CD4-positive, alpha-beta T cell treated with Interleukin-6 at 100 ng/mL for 8 hours (primary cell): Measurements from ENCODE around the gene PPP4R3A.
"Not testable (repeated sequence)": the region's sequence is repeated elsewhere in the genome, so short reads cannot be mapped to it uniquely, and the experiment has no call there.

Experiments used
- DNase-seq: peaks from one replicate; pipeline ENCODE4 v3.0.0-alpha.2; 2020; ENCODE audit warnings: mixed read lengths, low spot score

The PPP4R3A gene

DNA sequence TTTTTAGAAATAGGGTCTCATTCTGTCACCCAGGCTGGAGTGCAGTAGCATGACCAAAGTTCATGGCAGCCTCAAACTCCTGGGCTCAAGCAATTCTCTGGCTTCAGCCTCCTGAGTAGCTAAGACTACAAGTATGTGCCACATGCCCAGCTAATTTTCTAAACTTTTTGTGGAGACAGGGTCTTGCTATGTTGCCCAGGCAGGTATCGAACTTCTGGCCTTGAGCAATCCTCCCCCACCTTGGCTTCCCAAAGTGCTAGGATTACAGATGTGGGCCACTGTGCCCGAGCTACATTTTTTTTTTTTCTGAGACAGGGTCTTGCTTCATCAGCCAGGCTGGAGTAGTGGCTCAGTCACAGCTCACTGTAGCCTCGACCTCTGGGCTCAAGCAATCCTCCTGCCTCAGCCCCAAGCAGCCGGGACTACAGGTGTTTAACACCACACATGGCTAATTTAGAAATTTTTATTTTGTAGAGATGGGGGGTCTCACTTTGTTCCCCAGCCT is 7.1 kb downstream of the PPP4R3A start:
- DNase-seq: no peak

DNA sequence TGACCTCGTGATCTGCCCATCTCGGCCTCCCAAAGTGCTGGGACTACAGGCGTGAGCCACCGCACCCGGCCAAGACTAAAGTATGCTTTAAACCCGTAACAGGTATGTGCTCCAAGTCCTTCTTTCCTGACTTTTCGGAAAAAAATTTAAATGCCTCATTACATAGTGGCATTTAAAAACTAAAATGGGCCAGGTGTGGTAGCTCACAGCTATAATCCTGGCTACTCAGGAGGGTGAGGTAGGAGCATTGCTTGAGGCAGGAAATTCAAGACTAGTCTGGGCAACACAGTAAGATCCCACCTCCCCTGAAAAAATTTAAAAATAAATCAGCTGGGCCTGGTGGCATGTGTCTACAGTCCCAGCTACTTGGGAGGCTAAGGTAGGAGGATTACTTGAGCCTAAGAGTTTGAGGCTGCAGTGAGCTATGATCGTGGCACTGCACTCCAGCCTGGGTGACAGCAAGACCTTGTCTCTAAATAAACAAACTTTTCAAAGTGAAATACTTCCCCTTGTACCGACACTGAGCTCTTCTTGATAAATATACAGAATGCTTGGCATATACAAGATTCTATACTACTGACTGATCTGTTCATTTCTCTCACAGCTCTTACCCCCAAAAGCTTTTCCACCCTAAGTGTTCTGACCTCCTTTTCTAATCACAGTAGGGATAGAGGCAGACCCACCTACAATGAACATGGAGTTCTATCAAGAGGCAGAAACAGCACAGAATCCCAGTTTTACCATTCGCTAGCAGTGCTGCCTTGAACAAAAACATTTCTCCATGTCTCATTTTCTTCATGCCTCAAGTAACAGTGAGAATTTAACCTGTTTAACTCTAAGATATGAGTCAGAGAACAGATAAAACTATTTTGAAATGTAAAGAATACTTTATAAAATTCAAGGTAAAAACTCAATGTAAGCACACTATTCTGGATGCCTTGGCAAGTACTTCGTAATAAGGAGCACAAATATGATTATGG is 7.9 kb downstream of the PPP4R3A start:
- no peak for DNase-seq

DNA sequence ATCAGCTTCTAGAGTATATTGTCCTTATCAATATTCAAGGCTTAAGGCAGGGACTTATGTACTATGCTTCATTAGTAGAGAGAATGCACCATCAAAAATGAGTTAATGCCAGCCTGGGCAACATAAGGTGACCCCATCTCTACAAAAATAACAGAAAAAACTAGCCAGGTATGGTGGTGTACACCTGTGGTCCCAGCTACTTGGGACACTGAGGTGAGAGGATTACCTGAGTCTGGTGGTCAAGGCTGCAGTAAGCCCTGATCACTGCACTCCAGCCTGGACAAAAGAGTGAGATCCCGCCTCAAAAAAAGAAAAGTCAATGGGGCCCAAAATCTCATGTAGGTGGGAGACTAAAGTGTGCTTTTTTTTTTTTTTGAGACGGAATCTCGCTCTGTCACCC is 8.8 kb downstream of the PPP4R3A start:
- DNase-seq: no peak

DNA sequence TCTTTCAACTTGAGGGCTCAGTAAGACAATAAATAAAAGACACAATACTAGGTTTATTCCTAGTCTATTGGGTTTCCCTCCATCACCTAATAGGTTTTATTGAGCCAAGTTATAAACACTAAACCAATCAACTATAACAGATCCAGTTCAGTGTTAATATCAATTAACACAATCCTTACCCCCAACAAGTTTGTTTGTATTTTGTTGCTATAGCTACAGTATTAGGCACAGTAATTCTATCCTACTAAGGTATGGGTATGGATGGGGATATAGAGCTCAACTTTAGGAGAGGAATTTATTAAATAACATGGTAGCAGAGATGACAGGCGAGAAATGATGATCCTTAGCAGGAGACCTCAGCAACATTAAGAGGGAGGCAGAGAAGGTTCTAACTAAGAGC is 13.3 kb downstream of the PPP4R3A start:
- no peak for DNase-seq

DNA sequence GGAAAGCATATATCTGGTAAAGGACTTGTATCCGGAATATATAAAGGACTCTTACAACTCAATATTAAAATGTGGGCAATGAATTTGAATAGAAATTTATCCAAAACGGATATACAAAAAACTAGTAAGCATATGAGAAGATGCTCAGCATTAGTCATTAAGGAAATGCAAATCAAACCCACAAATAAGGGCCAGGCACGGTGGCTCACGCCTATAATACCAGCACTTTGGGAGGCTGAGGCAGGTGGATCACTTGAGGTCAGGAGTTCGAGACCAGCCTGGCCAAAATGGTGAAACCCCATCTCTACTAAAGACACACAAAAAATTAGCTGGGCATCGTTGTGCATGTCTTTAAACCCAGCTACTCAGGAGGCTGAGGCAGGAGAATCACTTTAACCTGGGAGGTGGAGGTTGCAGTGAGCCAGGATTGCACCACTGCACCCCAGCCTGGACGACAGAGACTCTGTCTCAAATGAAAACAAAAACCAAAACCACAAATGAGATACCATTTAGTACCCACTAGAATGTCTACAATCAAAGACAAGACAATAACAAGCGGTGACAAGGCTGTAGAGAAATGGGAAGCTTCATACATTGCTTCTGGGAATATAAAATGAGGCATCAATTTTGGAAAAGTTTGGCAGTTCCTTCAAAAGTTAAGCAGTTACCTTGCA is 15.6 kb downstream of the PPP4R3A start:
- DNase-seq: not testable (repeated sequence)

DNA sequence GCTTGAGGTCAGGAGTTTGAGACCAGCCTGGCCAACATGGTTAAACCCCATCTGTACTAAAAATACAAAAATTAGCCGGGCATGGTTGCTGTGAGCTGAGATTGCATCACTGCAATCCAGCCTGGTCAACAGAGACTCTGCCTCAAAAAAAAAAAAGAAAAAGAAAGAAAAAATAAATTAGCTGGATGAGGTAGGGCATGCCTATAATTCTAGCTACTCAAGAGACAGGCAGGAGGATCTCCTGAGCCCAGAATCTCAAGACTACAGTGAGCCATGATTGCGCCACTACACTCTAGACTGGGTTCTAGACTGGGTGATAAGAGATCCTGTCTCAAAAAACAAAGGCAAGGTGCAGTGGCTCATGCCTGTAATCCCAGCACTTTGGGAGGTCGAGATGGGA is 16.9 kb downstream of the PPP4R3A start:
- DNase-seq: no peak

DNA sequence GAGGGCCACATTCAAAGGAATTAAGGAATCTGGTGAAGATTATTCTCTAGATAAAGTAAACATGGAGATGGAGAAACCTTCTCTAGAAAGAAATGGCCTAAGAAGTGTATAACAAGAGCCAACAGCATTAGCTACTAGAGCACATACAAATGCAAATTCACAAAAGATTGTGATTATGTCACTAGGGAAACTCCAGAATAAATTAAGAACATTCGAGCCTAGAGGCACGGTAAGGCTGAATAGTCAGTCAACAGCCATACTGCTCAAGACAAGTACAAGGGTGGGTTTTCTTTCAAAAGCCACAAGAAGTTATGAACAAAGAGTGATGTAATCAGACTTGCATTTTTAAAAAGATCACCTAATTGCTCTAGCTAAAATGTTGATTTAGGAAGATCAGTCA is 25.4 kb downstream of the PPP4R3A start:
- DNase-seq: no peak

DNA sequence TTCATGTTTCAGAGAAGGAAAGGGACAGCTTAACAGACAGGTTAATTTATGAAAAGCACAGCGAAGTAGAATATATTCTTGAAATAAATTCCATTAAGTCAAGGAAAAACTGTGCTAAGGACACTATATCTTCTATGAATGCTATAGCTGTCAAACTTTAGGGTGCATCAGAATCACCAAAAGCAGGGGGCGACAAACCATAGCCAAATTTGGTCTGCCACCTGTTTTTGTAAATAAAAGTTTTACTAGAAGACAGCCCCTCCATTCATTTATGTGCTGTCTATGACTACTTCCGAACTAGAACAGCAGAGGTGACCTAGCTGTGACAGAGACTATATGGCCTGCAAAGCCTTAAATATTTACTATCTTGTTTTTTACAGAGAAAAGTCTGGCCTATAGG is 25.9 kb downstream of the PPP4R3A start:
- DNase-seq: no peak

DNA sequence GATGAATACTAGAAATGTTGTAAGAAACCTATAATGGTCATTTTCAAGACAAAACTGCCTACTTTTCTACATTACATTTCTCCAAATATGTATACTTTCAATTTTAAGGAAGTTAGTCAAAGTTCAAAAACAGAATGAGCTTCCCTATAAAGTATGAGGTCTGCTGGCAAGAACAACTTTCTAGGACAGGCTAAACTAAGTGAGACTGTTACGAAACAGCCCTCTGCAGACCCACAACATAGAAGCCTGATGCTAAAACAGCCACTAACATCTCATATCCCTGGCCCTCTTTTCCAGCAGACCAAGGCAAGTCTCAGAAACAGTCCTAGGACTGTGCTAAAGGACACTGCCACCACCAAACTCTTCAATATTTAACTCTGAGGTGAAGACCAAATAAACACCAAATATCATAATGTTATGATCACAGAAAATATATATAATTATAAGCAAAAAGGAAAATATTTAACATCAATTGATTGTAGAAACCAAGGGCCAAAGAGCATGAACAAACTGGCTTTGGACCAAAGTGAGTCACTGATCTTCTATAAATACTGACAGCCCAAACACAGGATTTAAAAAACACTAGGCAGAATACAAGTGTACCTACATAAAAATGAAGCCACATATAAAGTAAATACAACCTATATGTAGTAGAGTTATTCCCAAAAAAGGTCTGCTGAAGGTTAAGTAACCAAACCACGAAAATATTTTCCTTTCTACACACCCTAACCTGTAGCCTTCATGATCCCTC is 27.7 kb downstream of the PPP4R3A start:
- no peak for DNase-seq

DNA sequence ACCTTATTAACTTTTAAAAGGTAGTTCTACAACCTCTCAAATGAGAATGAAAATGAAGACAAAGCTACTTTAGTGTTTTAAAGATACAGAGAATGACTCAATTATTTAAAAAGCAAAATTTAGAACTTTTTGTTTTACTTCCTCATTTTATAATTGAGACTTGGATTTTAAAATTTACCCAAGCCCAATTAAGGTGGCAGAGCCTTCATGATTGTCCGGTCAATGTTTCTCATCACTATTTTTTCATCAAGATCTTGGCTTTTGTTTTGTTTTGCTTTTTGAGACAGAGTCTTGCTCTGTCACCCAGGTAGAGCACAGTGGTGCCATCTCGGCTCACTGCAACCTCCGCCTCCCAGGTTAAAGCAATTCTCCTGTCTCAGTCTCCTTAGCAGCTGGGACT is 32.7 kb downstream of the PPP4R3A start:
- DNase-seq: no peak

DNA sequence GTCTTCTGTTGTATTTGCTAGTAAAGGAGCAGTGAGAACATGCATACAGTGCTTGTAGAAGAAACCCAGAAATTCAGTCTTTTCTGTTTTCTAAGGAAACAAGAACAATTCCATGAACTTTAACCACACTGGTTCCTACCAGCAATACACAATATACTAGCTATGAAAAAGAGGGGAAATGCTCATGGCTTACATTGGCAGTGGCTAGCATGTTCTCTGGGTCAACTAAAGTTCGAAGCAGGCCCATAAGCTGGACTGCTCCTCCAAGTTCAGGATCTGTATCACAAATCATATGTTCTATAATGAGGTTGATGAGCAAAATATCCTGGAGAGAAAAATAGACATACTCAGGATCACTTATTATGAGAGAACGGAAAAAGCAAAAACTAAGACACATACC is 37.1 kb downstream of the PPP4R3A start:
- DNase-seq: no peak

DNA sequence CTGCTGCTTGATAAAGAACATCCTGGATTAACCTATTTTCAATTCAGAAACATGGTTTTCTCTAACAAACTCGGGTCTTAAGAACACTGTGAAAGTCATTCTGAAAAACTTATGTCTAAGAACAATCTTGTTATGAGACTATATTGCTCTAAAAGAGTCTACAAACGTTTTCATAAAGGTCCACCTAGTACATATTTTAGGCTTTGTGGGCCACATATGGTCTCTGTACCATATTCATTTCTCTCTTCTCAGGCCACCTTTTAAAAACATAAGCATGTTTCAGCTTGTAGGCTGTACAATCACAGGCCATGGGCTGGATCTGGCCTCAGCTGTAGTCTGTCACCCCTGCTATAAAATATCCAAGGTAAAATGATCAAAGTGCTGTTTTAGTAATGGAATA is 39.9 kb downstream of the PPP4R3A start:
- no peak for DNase-seq

DNA sequence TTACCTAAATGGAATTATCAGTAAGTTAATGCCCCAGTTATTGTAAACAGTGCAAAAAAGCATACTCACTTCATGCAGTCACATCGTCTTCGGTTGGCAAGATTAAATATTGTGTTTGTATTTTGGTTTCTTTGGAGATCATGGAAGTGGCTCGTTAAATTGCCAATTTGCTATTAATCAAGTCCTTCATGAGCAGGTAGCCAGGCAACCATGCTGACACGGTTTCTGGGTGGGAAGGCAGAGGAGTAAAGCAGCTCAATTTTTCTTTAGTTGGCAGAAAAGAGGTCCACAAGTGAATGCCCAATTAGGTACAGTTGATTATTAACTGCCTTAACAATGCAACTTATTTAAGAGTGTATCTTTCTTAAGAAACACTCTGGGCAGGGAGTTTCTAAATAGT is 43.9 kb downstream of the PPP4R3A start:
- no peak for DNase-seq

DNA sequence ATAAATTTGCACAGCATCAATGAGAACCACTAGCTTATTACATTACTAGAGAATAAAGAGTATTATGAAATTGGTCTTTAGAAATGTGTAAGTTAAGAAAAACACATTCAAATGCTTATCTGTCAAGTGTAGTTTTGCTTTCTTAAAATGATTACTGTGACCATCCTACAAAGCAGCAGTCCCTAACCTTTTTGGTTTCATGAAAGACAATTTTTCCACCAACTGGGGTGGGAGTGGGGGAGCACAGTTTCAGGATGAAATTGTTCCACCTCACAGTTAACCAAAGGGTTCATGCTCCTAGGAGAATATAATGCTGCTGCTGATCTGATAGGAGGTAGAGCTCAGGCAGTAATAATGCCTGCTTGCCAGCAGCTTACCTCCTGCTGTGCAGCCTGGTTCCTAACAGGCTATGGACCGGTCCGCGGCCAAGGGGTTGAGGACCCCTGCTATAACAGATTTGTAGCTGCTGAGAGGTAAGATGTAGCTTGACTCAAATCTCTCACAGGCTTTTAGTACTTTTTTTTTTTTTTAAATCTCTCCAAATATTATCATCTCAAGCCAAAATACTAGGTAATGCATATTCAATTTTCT is 45.4 kb downstream of the PPP4R3A start:
- no peak for DNase-seq

DNA sequence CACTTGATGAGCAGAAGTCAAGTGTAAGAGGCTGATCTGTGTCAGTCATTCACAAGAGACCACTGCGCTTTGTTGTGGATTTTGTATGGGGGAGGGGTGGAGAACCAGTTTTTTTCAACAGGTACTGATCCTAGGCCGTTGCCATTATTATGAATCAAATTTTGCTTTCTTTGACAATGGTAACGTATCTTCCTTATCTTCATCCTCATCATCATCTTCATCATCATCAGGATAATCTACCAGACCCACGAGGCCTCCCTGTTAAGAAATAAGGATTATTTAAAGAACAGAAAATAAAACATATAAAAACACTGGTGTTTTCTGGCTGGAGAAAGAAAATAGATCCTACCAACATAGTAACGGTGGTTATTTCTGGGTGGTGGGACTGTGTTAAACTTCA is 51.5 kb downstream of the PPP4R3A start:
- DNase-seq: no peak

DNA sequence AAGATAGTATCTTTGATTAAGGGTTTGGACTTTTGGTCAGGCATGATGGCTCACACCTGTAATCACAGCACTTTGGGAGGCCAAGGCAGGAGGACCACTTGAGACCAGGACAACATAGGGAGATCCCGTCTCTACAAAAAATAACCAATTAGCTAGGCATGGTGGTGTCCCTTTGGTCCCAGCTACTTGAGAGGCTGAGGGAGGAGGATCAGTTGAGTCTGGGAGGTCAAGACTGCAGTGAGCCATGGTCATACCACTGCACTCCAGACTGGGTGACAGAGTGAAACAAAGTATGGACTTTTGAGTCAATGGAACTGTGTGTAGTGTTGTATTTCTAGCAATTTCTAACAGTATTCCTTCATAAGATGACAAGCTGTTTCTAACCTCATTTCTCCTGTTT is 53.8 kb downstream of the PPP4R3A start:
- DNase-seq: no peak

DNA sequence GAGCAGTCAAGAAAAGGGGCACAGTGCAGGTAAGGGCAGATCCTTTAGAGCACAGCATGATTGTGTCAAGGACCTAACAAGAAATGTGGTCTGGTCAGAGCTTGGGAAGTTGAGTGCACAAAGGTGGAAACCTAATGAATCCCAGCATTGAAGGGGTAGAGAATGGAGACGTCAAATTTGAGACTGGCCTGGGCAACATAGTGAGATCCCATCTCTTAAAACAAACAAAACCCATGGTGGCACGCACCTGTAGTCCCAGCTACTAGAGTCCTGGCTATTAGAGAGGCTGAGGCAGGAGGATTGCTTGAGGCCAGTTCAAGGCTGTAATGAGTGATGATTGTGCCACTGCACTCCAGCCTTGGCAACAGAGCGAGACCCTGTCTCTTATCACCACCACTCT is 55.5 kb downstream of the PPP4R3A start:
- DNase-seq: no peak

DNA sequence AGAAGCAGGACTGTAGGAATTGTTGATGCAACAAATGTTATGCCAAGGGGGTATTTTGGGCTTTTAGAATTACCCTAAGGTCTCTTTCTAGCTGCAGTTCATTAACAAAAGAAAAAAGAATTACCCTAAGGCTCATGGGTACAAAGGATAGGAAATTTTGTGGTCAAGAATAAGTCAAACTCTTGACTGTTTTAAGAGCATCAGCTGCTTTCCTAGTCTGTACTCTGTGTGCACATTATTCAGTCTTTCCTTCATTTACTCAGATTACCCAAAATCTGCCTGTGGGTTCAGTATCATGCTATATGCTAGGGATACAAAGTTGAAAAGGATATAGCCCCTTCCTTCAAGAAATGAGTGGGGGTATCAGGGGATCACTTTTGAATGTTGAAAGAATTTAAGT is 56.0 kb downstream of the PPP4R3A start:
- no peak for DNase-seq

DNA sequence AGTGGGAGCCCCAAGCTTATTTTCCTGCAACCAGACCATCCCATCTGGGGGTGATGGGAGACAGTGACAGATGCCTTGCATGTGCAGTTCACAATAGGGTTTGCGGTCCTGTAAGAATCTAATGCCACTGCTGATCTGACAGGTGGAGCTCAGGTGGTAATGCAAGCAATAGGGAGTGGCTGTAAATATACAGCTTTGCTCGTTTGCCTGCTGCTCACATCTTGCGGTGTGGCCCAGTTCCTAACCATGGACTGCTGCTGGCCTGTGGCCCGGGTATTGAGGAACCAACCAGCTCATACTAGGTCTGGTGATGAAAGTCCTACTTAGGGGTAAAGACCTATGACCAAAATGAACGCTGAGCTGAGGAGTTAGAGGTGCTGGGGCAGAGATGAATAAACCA is 56.4 kb downstream of the PPP4R3A start:
- no peak for DNase-seq

DNA sequence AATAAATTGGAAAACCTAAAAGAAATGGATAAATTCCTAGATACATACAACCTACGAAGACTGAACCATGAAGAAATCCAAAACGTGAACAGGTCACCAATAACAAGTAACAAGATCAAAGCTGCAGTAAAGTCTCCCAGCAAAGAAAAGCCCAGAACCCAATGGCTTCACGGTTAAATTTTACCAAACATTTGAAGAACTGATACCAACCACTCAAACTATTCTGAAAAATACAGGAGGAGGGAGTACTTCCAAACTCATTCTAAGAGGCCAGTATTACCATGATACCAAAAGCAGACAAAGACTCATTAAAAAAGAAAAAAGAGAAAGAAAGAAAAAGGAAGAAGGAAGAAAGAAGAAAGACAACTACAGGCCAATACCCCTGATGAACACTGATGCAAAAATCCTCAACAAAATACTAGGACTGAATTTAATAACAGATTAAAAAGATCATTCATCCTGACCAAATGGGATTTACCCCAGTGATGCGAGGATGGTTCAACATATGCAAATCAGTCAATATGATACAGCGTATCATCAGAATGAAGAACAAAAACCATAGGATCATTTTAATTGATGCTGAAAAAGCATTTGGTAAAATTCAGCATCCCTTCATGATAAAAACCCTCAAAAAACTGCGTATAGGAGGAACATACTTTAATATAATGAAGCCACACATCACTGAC is 65.6 kb downstream of the PPP4R3A start:
- DNase-seq: no peak

DNA sequence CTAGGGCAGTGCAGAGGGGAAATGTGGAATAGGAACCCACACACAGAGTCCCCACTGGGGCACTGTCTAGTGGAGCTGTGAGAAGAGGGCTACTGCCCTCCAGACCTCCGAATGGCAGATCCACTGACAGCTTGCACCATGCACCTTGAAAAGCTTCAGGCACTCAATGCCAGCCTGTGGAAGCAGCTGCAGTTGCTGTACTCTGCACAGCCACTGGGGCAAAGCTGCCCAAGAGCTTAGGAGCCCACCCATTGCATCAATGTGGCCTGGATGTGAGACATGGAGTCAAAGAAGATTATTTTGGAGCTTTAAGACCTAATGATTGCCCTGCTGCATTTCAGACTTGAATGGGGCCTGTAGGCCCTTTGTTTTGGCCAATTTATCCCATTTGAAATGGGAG is 70.8 kb downstream of the PPP4R3A start:
- DNase-seq: no peak

DNA sequence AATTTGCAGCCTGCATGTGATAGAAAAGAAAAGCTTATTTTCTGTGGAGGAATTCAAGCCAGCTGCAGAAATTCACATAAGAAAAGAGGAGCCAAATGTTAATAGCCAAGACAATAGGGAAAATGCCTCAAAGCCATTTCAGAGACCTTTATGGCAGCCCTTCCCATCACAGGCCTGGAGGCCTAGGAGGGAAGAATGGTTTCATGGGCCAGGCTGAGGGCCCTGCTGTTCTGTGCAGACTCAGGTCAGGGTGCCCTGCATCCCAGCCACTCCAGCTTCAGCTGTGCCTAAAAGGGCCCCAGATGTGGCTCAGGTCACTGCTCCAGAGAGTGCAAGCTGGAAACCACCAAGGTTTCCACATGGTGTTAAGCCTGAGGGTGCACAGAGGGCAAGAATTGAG is 71.3 kb downstream of the PPP4R3A start:
- no peak for DNase-seq
